ENCODE measurements around the gene SLC29A4.
"Not testable (repeated sequence)": the region's sequence is repeated elsewhere in the genome, so short reads cannot be mapped to it uniquely, and the experiment has no call there.

- TF ChIP-seq POLR2A (IDR thresholded peaks at IDR 0.05; ENCODE audit: low read depth, low read length); CTCF (IDR thresholded peaks at IDR 0.05; ENCODE audit: extremely low read depth in 1 of 2, insufficient read depth in 1 of 2, low read depth in 1 of 2, low read length in 2 of 2); EZH2 (IDR thresholded peaks at IDR 0.05; ENCODE audit: borderline replicate concordance, low read depth, low read length, severe bottlenecking); MYC (IDR thresholded peaks at IDR 0.05; ENCODE audit: low read depth, low read length); MAX (IDR thresholded peaks at IDR 0.05; ENCODE audit: insufficient read depth, insufficient read length): not testable (repeated sequence)
Observed at GRCh38 chr7:5281598-5282500, 894 bp upstream of the SLC29A4 start.

Data from endothelial cell of umbilical vein (primary cell).